Stomach (tissue), 9 donors: ENCODE measurements around the gene JAKMIP2. TPM values are rescaled to one million over a fixed set of nuclear protein-coding genes. Genes with fewer than 3 reads are reported as not detected.

Experiments used
- DNase-seq, 2 donors: peaks; one replicate each; pipeline versions ENCODE4 v3.0.0 to v3.0.0-alpha.2; 2013 to 2019
- H3K27ac ChIP-seq, 5 donors: fragments of 200-600 bp in 4 of 5; sonication (generic) in 4 of 5; one replicate each; pipeline ENCODE4 v1.5.1; 2013 to 2019; ENCODE audit warnings: mild to moderate bottlenecking in 1 of 5, moderate library complexity in 1 of 5
- H3K27me3 ChIP-seq, 3 donors: fragments of 200-600 bp; sonication (generic); one replicate each; pipeline ENCODE4 v1.5.1; 2017 to 2019; ENCODE audit warnings: mixed run types in 1 of 3
- H3K36me3 ChIP-seq, 4 donors: fragments of 200-600 bp; sonication (generic); 1 replicate in 3 of 4; 2 replicates in 1 of 4; pipeline ENCODE4 v1.5.1; 2016 to 2019
- H3K4me1 ChIP-seq, 4 donors: fragments of 200-600 bp; sonication (generic); one replicate each; pipeline ENCODE4 v1.5.1; 2016 to 2019
- H3K4me3 ChIP-seq, 4 donors: fragments of 200-600 bp; sonication (generic) in 3 of 4; one replicate each; pipeline ENCODE4 v1.5.1; 2016 to 2019; ENCODE audit warnings: mild to moderate bottlenecking in 1 of 4
- H3K9me3 ChIP-seq, 4 donors: fragments of 200-600 bp; sonication (generic); one replicate each; pipeline ENCODE4 v1.5.1; 2016 to 2019
- CTCF ChIP-seq, 7 experiments: fragments of 450-650 bp in 4 of 7; fragments of 200-600 bp in 3 of 7; sonication (generic) in 3 of 7; IDR thresholded peaks; one replicate each; pipeline ENCODE4 v1.5.1; 2016 to 2019; ENCODE audit warnings: antibody characterized with exemption in 7 of 7, control low read depth in 2 of 7, mild to moderate bottlenecking in 1 of 7
- EP300 ChIP-seq: sonication (generic); formaldehyde crosslinking; IDR thresholded peaks from one replicate; pipeline ENCODE4 v1.6.1; 2017; ENCODE audit warnings: antibody characterized with exemption
- POLR2A ChIP-seq, 4 donors: fragments of 450-650 bp; IDR thresholded peaks; one replicate each; pipeline ENCODE4 v1.6.1; 2016; ENCODE audit warnings: antibody characterized with exemption in 4 of 4, control low read depth in 2 of 4, mild to moderate bottlenecking in 1 of 4, moderate library complexity in 1 of 4
- POLR2AphosphoS5 ChIP-seq, 3 donors: sonication (generic); formaldehyde crosslinking; IDR thresholded peaks; one replicate each; pipeline ENCODE4 v1.6.1; 2016; ENCODE audit warnings: antibody characterized with exemption in 3 of 3
- WGBS, 5 donors: extraction: QIAGEN DNeasy Blood & Tissue Kit in 3 of 5; methylation state at CpG; one replicate each; pipeline versions ENCODE4 v1.1.5 to v1.1.7; 2013 to 2018; 5-methylcytosine and 5-hydroxymethylcytosine counted together
- intact Hi-C: fragments of 100-400 bp; cut with DNase I; formaldehyde crosslinking; loops from one replicate; pipeline ENCODE4 v1.15.1; 2023; ENCODE audit warnings: low total_unique reads
- polyA plus RNA-seq, 3 donors: library from polyadenylated mRNA; stranded (reverse); fragments of 200-250 nt; gene quantifications; one replicate each; pipeline ENCODE4 v1.2.3, GENCODE V29; 2013
- total RNA-seq, 5 donors: library from RNA; depleted of rRNA; stranded (reverse); fragments of >200 nt; gene quantifications; one replicate each; pipeline versions ENCODE4 v1.1.0 to v1.2.3, GENCODE V29; 2014 to 2016
- donor health status: healthy with polysubstance abuse.
- donor health status: Bipolar disorder and iron deficiency.
- donor health status: healthy.

The JAKMIP2 gene
- total and polyA plus RNA-seq, 8 donors = 0.13 to 13.4 (median 2.6) TPM; not detected in 1

- intact Hi-C loops = no loop called here
- Histone ChIP-seq H3K4me1 (peaks cover 0 to 7% (median 2%) of the 10 kb centered on the region in 4 donors), H3K9me3 (no peaks in the 10 kb centered on the region), H3K27me3 (no peaks in the 10 kb centered on the region), H3K27ac (peak overlapping the region in 1 of 5 donors; percentile 9), H3K36me3 (no peaks in the 10 kb centered on the region), H3K4me3 (peak overlapping the region in 1 of 4 donors; percentile 2)
- no peak for TF ChIP-seq EP300
- no peak for TF ChIP-seq CTCF (IDR thresholded peaks at IDR 0.05)
- no peak for TF ChIP-seq POLR2AphosphoS5 (IDR thresholded peaks at IDR 0.05)
- TF ChIP-seq POLR2A (IDR thresholded peaks at IDR 0.05) = no peak
- DNase-seq = no peak
- 60 to 82% (median 70%) methylated on average over 5 of the region's 5 CpGs for WGBS, 5 donors
Observed at GRCh38 chr5:147713550-147714295, 68.8 kb downstream of the JAKMIP2 start.

DNA sequence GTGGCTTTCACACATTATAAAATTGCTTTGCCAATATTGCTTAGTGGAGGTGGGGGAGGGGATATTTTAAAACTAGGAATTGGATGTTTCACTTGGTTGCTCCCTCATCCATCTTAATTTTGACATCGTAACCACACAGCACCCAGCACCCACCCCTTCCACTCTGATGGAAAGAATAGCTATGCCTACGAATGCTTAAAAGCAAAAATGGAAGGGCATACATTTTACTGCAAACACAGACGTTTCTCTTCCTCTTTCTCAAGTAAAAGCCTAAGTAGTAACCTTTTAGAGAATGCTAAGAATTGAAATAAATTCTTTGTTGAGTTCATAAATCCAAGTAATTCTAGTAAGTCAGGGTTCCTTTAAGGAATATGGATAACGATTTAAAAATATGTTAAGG is 69.9 kb downstream of the JAKMIP2 start:
- intact Hi-C loops = no loop called here
- 50 to 73% (median 68%) methylated on average over 4 of the region's 4 CpGs for WGBS, 5 donors
- DNase-seq = no peak

DNA sequence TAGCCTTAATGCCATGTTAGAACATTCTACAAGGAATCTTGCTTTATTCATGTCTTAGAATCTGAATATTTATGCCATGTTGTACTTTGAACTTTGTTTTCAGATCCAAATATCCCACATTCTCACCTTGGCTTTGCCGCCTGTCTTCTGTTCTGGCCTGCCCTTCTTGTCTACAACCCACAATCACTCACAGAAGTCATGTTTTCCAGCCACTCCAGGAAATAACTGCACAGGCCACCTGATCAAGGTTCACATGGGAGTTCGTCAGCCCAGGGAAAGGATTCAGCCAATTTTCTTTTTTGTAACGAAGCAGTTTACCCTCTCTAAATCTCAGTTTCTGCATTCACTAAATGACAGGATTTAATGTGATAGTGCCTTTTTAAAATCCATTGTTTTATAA is 70.5 kb downstream of the JAKMIP2 start:
- 33 to 64% (median 49%) methylated on average over 3 of the region's 3 CpGs for WGBS, 5 donors
- H3K27me3 ChIP-seq = no peaks in the 10 kb centered on the region
- no peak overlapping the region for H3K27ac ChIP-seq
- TF ChIP-seq CTCF (IDR thresholded peaks at IDR 0.05) (no peak), POLR2AphosphoS5 (IDR thresholded peaks at IDR 0.05) (peak in 1 of 3 donors; percentile 24)
- no peaks in the 10 kb centered on the region for H3K9me3 ChIP-seq
- no peak overlapping the region for H3K4me3 ChIP-seq
- H3K36me3 ChIP-seq = no peaks in the 10 kb centered on the region
- peaks cover 0 to 7% (median 2%) of the 10 kb centered on the region in 4 donors for H3K4me1 ChIP-seq
- intact Hi-C loops = no loop called here
- DNase-seq = peak in 1 of 2 donors; percentile 54

More for the DNA sequence above, 69.9 kb downstream of the JAKMIP2 start:
- no peak overlapping the region for H3K4me3 ChIP-seq
- peaks cover 0 to 7% (median 2%) of the 10 kb centered on the region in 4 donors for H3K4me1 ChIP-seq
- no peak overlapping the region for H3K27ac ChIP-seq
- TF ChIP-seq POLR2AphosphoS5 (IDR thresholded peaks at IDR 0.05) (no peak), EP300 (no peak), CTCF (IDR thresholded peaks at IDR 0.05) (no peak), POLR2A (IDR thresholded peaks at IDR 0.05) (no peak)
- no peaks in the 10 kb centered on the region for H3K27me3 ChIP-seq
- H3K36me3 ChIP-seq = no peaks in the 10 kb centered on the region
- H3K9me3 ChIP-seq = no peaks in the 10 kb centered on the region

DNA sequence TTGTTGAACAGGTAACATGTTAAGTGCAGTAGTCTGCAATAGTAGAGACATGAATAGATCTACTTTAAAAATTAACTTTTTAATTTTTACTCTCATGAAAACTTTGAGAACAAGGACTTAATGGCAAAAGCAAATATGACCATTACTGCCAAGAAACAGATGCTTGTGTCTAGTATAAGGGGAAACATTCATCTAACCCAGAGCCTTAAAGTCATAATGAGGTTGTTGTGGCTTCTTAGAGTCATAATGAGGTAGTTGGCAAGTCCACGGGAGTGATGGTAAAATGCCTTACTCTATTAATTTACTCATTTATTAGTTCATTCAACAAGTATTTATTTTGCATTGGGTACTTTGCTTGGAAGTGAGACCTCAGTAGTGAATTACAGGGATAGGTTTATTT is 71.5 kb downstream of the JAKMIP2 start:
- Histone ChIP-seq H3K27me3 (no peaks in the 10 kb centered on the region), H3K27ac (no peak overlapping the region), H3K4me3 (no peak overlapping the region), H3K36me3 (no peaks in the 10 kb centered on the region), H3K4me1 (peaks cover 0 to 7% (median 2%) of the 10 kb centered on the region in 4 donors), H3K9me3 (no peaks in the 10 kb centered on the region)
- no peak for TF ChIP-seq CTCF (IDR thresholded peaks at IDR 0.05)
- no peak for TF ChIP-seq EP300
- no peak for TF ChIP-seq POLR2A (IDR thresholded peaks at IDR 0.05)
- no peak for TF ChIP-seq POLR2AphosphoS5 (IDR thresholded peaks at IDR 0.05)
- no peak for DNase-seq
- WGBS, 5 donors = 37 to 83% (median 77%) methylated on average over 1 of the region's 1 CpG
- intact Hi-C loops = no loop called here
